Common myeloid progenitor, CD34-positive (primary cell): ENCODE data around the gene GALNT10.

ENCODE experiments used
- CTCF ChIA-PET: fragments of 350-600 bp; sonication (Branson Sonifier 250); formaldehyde crosslinking; loops from one replicate; lab custom pipeline; 2021; ENCODE audit warnings: antibody characterized with exemption; lab: Charles Lee
- POLR2A ChIA-PET: fragments of 350-600 bp; sonication (Branson Sonifier 250); formaldehyde crosslinking; loops from one replicate; lab custom pipeline; 2021; ENCODE audit warnings: antibody characterized with exemption; lab: Charles Lee
- DNase-seq, 3 donors: peaks; one replicate each; pipeline versions ENCODE4 v3.0.0 to v3.0.0-alpha.2; 2013
- H3K27ac ChIP-seq, 2 experiments: 1 replicate in 1 of 2; 2 replicates in 1 of 2; pipeline ENCODE4 v1.7.0; 2013; ENCODE audit warnings: inconsistent platforms in 2 of 2, low read length in 2 of 2, mild to moderate bottlenecking in 2 of 2, low read depth in 1 of 2, moderate library complexity in 1 of 2; ENCODE audit not compliant: severe bottlenecking in 2 of 2, insufficient read depth in 1 of 2, poor library complexity in 1 of 2
- H3K27me3 ChIP-seq, 5 experiments: replicated peaks in 2 of 5; 1 replicate in 3 of 5; 2 replicates in 2 of 5; pipeline versions ENCODE4 v1.6.1 to v1.7.0; 2013; ENCODE audit warnings: low read length in 4 of 5, mild to moderate bottlenecking in 2 of 5, moderate library complexity in 2 of 5, inconsistent platforms in 1 of 5; ENCODE audit not compliant: insufficient read depth in 5 of 5, control insufficient read depth in 4 of 5
- H3K36me3 ChIP-seq, 4 experiments: 1 replicate in 2 of 4; 2 replicates in 2 of 4; pipeline versions ENCODE4 v1.6.1 to v1.7.0; 2013; ENCODE audit warnings: low read length in 3 of 4, control low read depth in 1 of 4, mild to moderate bottlenecking in 1 of 4; ENCODE audit not compliant: control insufficient read depth in 4 of 4, insufficient read depth in 4 of 4
- H3K4me1 ChIP-seq, 4 experiments: 1 replicate in 3 of 4; 2 replicates in 1 of 4; pipeline versions ENCODE4 v1.6.1 to v1.7.1; 2013; ENCODE audit warnings: low read length in 3 of 4, mild to moderate bottlenecking in 3 of 4, control low read depth in 1 of 4, inconsistent platforms in 1 of 4, moderate library complexity in 1 of 4; ENCODE audit not compliant: control insufficient read depth in 4 of 4, insufficient read depth in 4 of 4; ENCODE audit errors: control extremely low read depth in 1 of 4
- H3K4me3 ChIP-seq, 7 experiments: 1 replicate in 4 of 7; 2 replicates in 3 of 7; pipeline versions ENCODE4 v1.5.1 to v1.7.0; 2013; ENCODE audit warnings: mild to moderate bottlenecking in 7 of 7, low read length in 6 of 7, moderate library complexity in 6 of 7, inconsistent platforms in 2 of 7, low read depth in 2 of 7, control low read depth in 1 of 7; ENCODE audit not compliant: insufficient read depth in 4 of 7, control insufficient read depth in 1 of 7; ENCODE audit errors: extremely low read depth in 1 of 7
- H3K9me3 ChIP-seq, 5 experiments: 1 replicate in 4 of 5; 2 replicates in 1 of 5; pipeline versions ENCODE4 v1.6.1 to v1.7.1; 2013; ENCODE audit warnings: low read length in 4 of 5, mild to moderate bottlenecking in 2 of 5, inconsistent platforms in 1 of 5, low read depth in 1 of 5, moderate library complexity in 1 of 5; ENCODE audit not compliant: control insufficient read depth in 4 of 5, insufficient read depth in 2 of 5; ENCODE audit errors: control extremely low read depth in 1 of 5
- WGBS: methylation state at CpG from one replicate; pipeline ENCODE4 v1.1.5; 2013; ENCODE audit not compliant: insufficient coverage; 5-methylcytosine and 5-hydroxymethylcytosine counted together

GALNT10 gene

GRCh38 chr5:154396128-154396527 is 205.6 kb downstream of the GALNT10 start:
- CTCF ChIA-PET, result no interaction called here
- 100% methylated on average over 2 of the region's 3 CpGs for WGBS

GRCh38 chr5:154397652-154398406 is 207.3 kb downstream of the GALNT10 start:
- H3K36me3 ChIP-seq, result peaks cover 0 to 7% (median 0%) of the 10 kb centered on the region in 4 experiments
- peak; percentile 65 to 83 (median 79) for DNase-seq
- peaks cover 0 to 8% (median 3%) of the 10 kb centered on the region in 4 experiments for H3K4me1 ChIP-seq
- WGBS, result 29% methylated on average over 7 of the region's 10 CpGs
- ChIA-PET CTCF (interaction anchor here (0.6 to 2.4 kb wide), 13 partner anchors 10 to 326 kb away, joined by 3 to 10 read pairs (median 3); no protein-coding TSS in a partner anchor), POLR2A (no interaction called here)
- peak overlapping the region in 1 of 7 experiments; percentile 47 for H3K4me3 ChIP-seq
- no peaks in the 10 kb centered on the region for H3K9me3 ChIP-seq
- H3K27me3 ChIP-seq, result no peaks in the 10 kb centered on the region
- H3K27ac ChIP-seq, result no peak overlapping the region

More at GRCh38 chr5:154396128-154396527, 205.6 kb downstream of the GALNT10 start:
- H3K27ac ChIP-seq, result no peak overlapping the region
- POLR2A ChIA-PET, result no interaction called here
- no peak overlapping the region for H3K4me3 ChIP-seq
- H3K9me3 ChIP-seq, result no peaks in the 10 kb centered on the region
- DNase-seq, result no peak
- H3K27me3 ChIP-seq, result no peaks in the 10 kb centered on the region
- H3K36me3 ChIP-seq, result peaks cover 0 to 13% (median 2%) of the 10 kb centered on the region in 4 experiments
- H3K4me1 ChIP-seq, result peaks cover 0 to 8% (median 3%) of the 10 kb centered on the region in 4 experiments

GRCh38 chr5:154400678-154401077 is 210.1 kb downstream of the GALNT10 start:
- CTCF ChIA-PET, result interaction anchor here (1.1 to 2.0 kb wide), 2 partner anchors 66 to 203 kb away, joined by 3 to 6 read pairs; no protein-coding TSS in a partner anchor
- Histone ChIP-seq H3K4me3 (no peak overlapping the region), H3K9me3 (no peaks in the 10 kb centered on the region), H3K27me3 (no peaks in the 10 kb centered on the region), H3K4me1 (peaks cover 0 to 18% (median 11%) of the 10 kb centered on the region in 4 experiments), H3K36me3 (no peaks in the 10 kb centered on the region), H3K27ac (no peak overlapping the region)
- 100% methylated on average over 1 of the region's 3 CpGs for WGBS
- POLR2A ChIA-PET, result no interaction called here
- DNase-seq, result no peak

GRCh38 chr5:154401355-154401754 is 210.8 kb downstream of the GALNT10 start:
- POLR2A ChIA-PET, result no interaction called here
- H3K4me1 ChIP-seq, result peaks cover 0 to 19% (median 11%) of the 10 kb centered on the region in 4 experiments
- H3K27me3 ChIP-seq, result no peaks in the 10 kb centered on the region
- H3K4me3 ChIP-seq, result no peak overlapping the region
- no peak for DNase-seq
- no peak overlapping the region for H3K27ac ChIP-seq
- H3K9me3 ChIP-seq, result no peaks in the 10 kb centered on the region
- 90% methylated on average over 2 of the region's 5 CpGs for WGBS
- CTCF ChIA-PET, result interaction anchor here (2.0 kb wide), 1 partner anchor 204 kb away, joined by 6 read pairs; no protein-coding TSS in a partner anchor
- H3K36me3 ChIP-seq, result no peaks in the 10 kb centered on the region

- CTCF ChIA-PET, result interaction anchor here (2.0 to 10.3 kb wide), 2 partner anchors 204 to 330 kb away, joined by 6 to 106 read pairs; no protein-coding TSS in a partner anchor
- H3K36me3 ChIP-seq, result no peaks in the 10 kb centered on the region
- H3K4me3 ChIP-seq, result no peak overlapping the region
- no peaks in the 10 kb centered on the region for H3K9me3 ChIP-seq
- no peaks in the 10 kb centered on the region for H3K27me3 ChIP-seq
- peaks cover 0 to 23% (median 16%) of the 10 kb centered on the region in 4 experiments for H3K4me1 ChIP-seq
- no peak for DNase-seq
- H3K27ac ChIP-seq, result no peak overlapping the region
- POLR2A ChIA-PET, result no interaction called here
- WGBS, result 92% methylated on average over 7 of the region's 9 CpGs
Observed at GRCh38 chr5:154401931-154402330, 211.4 kb downstream of the GALNT10 start.

- no peaks in the 10 kb centered on the region for H3K36me3 ChIP-seq
Observed at GRCh38 chr5:154402611-154403010, 212.1 kb downstream of the GALNT10 start.

GRCh38 chr5:154403234-154403633 is 212.7 kb downstream of the GALNT10 start:
- H3K36me3 ChIP-seq, result no peaks in the 10 kb centered on the region
- ChIA-PET POLR2A (no interaction called here), CTCF (interaction anchor here (1.2 to 10.3 kb wide), 2 partner anchors 223 to 331 kb away, joined by 3 to 106 read pairs; no protein-coding TSS in a partner anchor)
- no peaks in the 10 kb centered on the region for H3K27me3 ChIP-seq
- no peak overlapping the region for H3K4me3 ChIP-seq
- peaks cover 0 to 24% (median 22%) of the 10 kb centered on the region in 4 experiments for H3K4me1 ChIP-seq
- 97% methylated on average over 4 of the region's 4 CpGs for WGBS
- H3K27ac ChIP-seq, result no peak overlapping the region
- no peak for DNase-seq
- no peaks in the 10 kb centered on the region for H3K9me3 ChIP-seq

More at GRCh38 chr5:154402611-154403010, 212.1 kb downstream of the GALNT10 start:
- CTCF ChIA-PET, result interaction anchor here (10.3 kb wide), 1 partner anchor 330 kb away, joined by 106 read pairs; no protein-coding TSS in a partner anchor
- POLR2A ChIA-PET, result no interaction called here
- Histone ChIP-seq H3K4me3 (no peak overlapping the region), H3K27me3 (no peaks in the 10 kb centered on the region), H3K27ac (no peak overlapping the region), H3K4me1 (peaks cover 0 to 24% (median 20%) of the 10 kb centered on the region in 4 experiments), H3K9me3 (no peaks in the 10 kb centered on the region)
- WGBS, result 95% methylated on average over 7 of the region's 10 CpGs
- no peak for DNase-seq
